Hepatocyte (in vitro differentiated cells): Measurements from ENCODE around the gene CASKIN2. TPM values are rescaled to one million over a fixed set of nuclear protein-coding genes. Genes with fewer than 3 reads are reported as not detected.

Experiments
- DNase-seq: peaks from one replicate; pipeline ENCODE4 v3.0.0-alpha.2; 2016; ENCODE audit warnings: low spot score
- H2AFZ ChIP-seq: fragments of 200-600 bp; sonication (generic); 2 replicates; pipeline ENCODE4 v1.6.0; 2016; ENCODE audit warnings: antibody characterized with exemption, mild to moderate bottlenecking
- H3K27ac ChIP-seq: fragments of 200-600 bp; sonication (generic); 2 replicates; pipeline ENCODE4 v1.5.1; 2016; ENCODE audit warnings: mild to moderate bottlenecking
- H3K27me3 ChIP-seq: fragments of 200-600 bp; sonication (generic); 2 replicates; pipeline ENCODE4 v1.6.1; 2016
- H3K36me3 ChIP-seq: fragments of 200-600 bp; sonication (generic); replicated peaks from 2 replicates; pipeline ENCODE4 v1.5.1; 2016; ENCODE audit warnings: low read depth; ENCODE audit not compliant: insufficient read depth
- H3K4me1 ChIP-seq: fragments of 200-600 bp; sonication (generic); 2 replicates; pipeline ENCODE4 v1.5.1; 2016; ENCODE audit warnings: mild to moderate bottlenecking, moderate library complexity; ENCODE audit not compliant: insufficient read depth
- H3K4me2 ChIP-seq: fragments of 200-600 bp; sonication (generic); 2 replicates; pipeline ENCODE4 v1.6.0; 2016
- H3K4me3 ChIP-seq: fragments of 200-600 bp; sonication (generic); 2 replicates; pipeline ENCODE4 v1.5.1; 2016; ENCODE audit warnings: mild to moderate bottlenecking
- H3K79me2 ChIP-seq: fragments of 200-600 bp; sonication (generic); 2 replicates; pipeline ENCODE4 v1.6.0; 2017; ENCODE audit warnings: mild to moderate bottlenecking
- H3K9me2 ChIP-seq: fragments of 200-600 bp; sonication (generic); replicated peaks from 2 replicates; pipeline ENCODE4 v1.6.0; 2017; ENCODE audit warnings: mild to moderate bottlenecking; ENCODE audit not compliant: insufficient read depth
- H3K9me3 ChIP-seq: fragments of 200-600 bp; sonication (generic); 2 replicates; pipeline ENCODE4 v1.5.1; 2016; ENCODE audit warnings: low read depth, mild to moderate bottlenecking
- H4K20me1 ChIP-seq: fragments of 200-600 bp; sonication (generic); 2 replicates; pipeline ENCODE4 v1.6.0; 2016; ENCODE audit warnings: mild to moderate bottlenecking; ENCODE audit not compliant: insufficient read depth, poor library complexity, severe bottlenecking
- CTCF ChIP-seq: fragments of 200-600 bp; sonication (generic); IDR thresholded peaks from 2 replicates; pipeline ENCODE4 v1.5.1; 2016; ENCODE audit warnings: antibody characterized with exemption, mild to moderate bottlenecking; ENCODE audit not compliant: poor library complexity
- EZH2 ChIP-seq: fragments of 200-600 bp; sonication (generic); IDR thresholded peaks from 2 replicates; pipeline ENCODE4 v1.6.1; 2016; ENCODE audit warnings: antibody characterized with exemption, mild to moderate bottlenecking, borderline replicate concordance
- EZH2phosphoT487 ChIP-seq: fragments of 200-600 bp; sonication (generic); IDR thresholded peaks from one replicate; pipeline ENCODE4 v1.6.1; 2018; ENCODE audit warnings: antibody characterized with exemption, mild to moderate bottlenecking, low read depth, moderate library complexity; ENCODE audit not compliant: unreplicated experiment, severe bottlenecking
- WGBS: methylation state at CpG from one replicate; pipeline ENCODE4 v1.1.6; 2016; ENCODE audit warnings: low lambda C conversion rate; ENCODE audit errors: missing lambda C conversion rate; 5-methylcytosine and 5-hydroxymethylcytosine counted together
- polyA plus RNA-seq: library from polyadenylated mRNA; unstranded; fragments of >200 nt; fragmentation: Nextera tagmentation; extraction: Ambion mirVana; gene quantifications from 2 replicates; pipeline ENCODE4 v1.2.1, GENCODE V29; 2016
- total RNA-seq: library from RNA; depleted of rRNA; stranded (reverse); fragments of >200 nt; gene quantifications from 2 replicates; pipeline ENCODE4 v1.2.3, GENCODE V29; 2014

The CASKIN2 gene
- total and polyA plus RNA-seq, 2 experiments from 2014 or later, result 9.8 to 16.2 TPM

- no peaks in the 10 kb centered on the region for H3K36me3 ChIP-seq
- no peak overlapping the region for H3K27ac ChIP-seq
These were observed 43.6 kb upstream of the CASKIN2 start for GRCh38 chr17:75558666-75559530.

GRCh38 chr17:75557852-75558665, 42.7 kb upstream of the CASKIN2 start:
- TF ChIP-seq EZH2phosphoT487, result no peak
- Histone ChIP-seq H2AFZ (no peak overlapping the region), H3K9me2 (no peaks in the 10 kb centered on the region), H3K4me1 (peaks cover 26% of the 10 kb centered on the region), H3K79me2 (peaks cover 21% of the 10 kb centered on the region), H3K4me2 (peak overlapping the region; percentile 52), H4K20me1 (no peaks in the 10 kb centered on the region), H3K27ac (peak overlapping the region; percentile 80), H3K36me3 (no peaks in the 10 kb centered on the region), H3K27me3 (no peaks in the 10 kb centered on the region), H3K4me3 (no peak overlapping the region), H3K9me3 (no peaks in the 10 kb centered on the region)
- 88% methylated on average over 18 of the region's 18 CpGs for WGBS
- no peak for DNase-seq

More at GRCh38 chr17:75558666-75559530, 43.6 kb upstream of the CASKIN2 start:
- Histone ChIP-seq H3K4me2 (no peak overlapping the region), H3K4me1 (peaks cover 19% of the 10 kb centered on the region), H3K27me3 (no peaks in the 10 kb centered on the region), H3K9me2 (no peaks in the 10 kb centered on the region), H2AFZ (no peak overlapping the region), H3K9me3 (no peaks in the 10 kb centered on the region), H4K20me1 (no peaks in the 10 kb centered on the region), H3K4me3 (no peak overlapping the region), H3K79me2 (peaks cover 16% of the 10 kb centered on the region)
- TF ChIP-seq EZH2phosphoT487 (no peak), EZH2 (no peak), CTCF (no peak)
- no peak for DNase-seq
- 91% methylated on average over 26 of the region's 38 CpGs for WGBS

GRCh38 chr17:75557075-75557851, 41.9 kb upstream of the CASKIN2 start:
- Histone ChIP-seq H3K9me3 (no peaks in the 10 kb centered on the region), H2AFZ (no peak overlapping the region), H3K27ac (peak overlapping the region; percentile 80), H3K4me2 (peak overlapping the region; percentile 52), H3K4me3 (no peak overlapping the region), H3K9me2 (no peaks in the 10 kb centered on the region), H3K4me1 (peaks cover 34% of the 10 kb centered on the region), H3K36me3 (no peaks in the 10 kb centered on the region), H3K79me2 (peaks cover 21% of the 10 kb centered on the region), H4K20me1 (no peaks in the 10 kb centered on the region), H3K27me3 (no peaks in the 10 kb centered on the region)
- TF ChIP-seq CTCF, result no peak
- no peak for TF ChIP-seq EZH2
- no peak for TF ChIP-seq EZH2phosphoT487
- 37% methylated on average over 15 of the region's 15 CpGs for WGBS
- DNase-seq, result peak; percentile 87
